ENCODE data around the gene PPM1N.

The PPM1N gene

DNA sequence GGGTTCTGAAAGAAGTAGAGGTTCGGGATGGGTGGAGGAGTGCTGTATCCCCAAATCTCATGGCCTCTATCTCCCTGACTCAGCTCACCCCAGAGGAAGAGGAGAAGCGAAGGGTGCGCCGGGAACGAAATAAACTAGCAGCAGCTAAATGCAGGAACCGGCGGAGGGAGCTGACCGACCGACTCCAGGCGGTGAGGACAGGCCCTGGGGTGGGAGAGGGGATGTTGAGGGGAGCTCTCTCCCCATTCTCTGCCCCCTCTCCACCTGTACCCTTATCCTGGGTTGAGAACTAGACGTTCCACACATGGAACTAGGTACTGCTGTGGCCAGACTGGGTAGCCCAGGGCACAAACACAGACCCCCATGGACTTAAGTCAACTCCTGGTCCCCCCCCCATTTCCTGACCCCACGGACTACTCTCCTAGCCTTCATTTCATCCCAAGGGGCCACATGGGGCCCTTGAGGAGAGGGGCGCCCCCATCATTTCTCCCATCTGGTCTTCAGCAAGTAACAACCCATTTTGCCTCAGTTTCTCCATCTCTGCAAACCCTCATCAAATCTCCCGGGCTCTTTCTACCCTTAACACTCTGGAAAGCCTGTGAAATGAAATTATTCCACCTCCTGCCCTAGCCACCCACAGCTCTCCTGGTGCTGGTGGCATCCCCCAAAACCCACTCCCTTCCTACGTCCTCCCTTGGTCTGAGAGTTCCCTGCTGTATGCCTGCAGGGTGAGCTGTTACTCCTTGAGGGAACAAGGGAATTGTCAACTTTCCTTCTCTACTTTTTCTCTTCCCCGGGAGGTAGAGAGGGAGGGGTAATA, 26.9 kb upstream of the PPM1N start:
- DNase-seq, result no peak

DNA sequence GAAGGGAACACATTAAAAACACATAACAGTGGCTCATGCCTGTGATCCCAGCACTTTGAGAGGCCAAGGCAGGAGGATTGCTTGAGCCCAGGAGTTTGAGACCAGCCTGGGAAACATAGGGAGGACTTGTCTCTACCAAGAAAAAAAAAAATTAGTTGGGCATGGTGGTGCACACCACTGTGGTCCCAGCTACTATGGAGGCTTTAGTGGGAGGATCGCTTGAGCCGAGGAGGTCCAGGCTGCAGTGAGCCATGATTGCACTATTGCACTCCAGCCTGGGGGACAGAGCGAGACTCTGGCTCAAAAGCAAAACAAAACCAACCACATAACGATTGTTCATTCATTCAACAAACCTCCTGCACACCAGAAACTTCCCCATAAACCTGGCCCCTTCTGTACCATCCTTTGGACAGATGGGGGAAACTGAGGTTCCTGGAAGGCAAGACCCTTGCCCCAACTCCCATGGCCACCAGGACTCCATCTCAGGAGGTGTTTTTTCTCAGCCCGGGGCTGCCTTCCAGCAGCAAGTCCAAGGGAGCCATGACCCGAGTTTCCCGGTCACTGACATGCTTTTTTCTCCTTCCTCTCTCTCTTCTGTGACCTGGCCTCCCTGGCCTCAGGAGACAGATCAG, 26.2 kb upstream of the PPM1N start:
- no peak for DNase-seq

DNA sequence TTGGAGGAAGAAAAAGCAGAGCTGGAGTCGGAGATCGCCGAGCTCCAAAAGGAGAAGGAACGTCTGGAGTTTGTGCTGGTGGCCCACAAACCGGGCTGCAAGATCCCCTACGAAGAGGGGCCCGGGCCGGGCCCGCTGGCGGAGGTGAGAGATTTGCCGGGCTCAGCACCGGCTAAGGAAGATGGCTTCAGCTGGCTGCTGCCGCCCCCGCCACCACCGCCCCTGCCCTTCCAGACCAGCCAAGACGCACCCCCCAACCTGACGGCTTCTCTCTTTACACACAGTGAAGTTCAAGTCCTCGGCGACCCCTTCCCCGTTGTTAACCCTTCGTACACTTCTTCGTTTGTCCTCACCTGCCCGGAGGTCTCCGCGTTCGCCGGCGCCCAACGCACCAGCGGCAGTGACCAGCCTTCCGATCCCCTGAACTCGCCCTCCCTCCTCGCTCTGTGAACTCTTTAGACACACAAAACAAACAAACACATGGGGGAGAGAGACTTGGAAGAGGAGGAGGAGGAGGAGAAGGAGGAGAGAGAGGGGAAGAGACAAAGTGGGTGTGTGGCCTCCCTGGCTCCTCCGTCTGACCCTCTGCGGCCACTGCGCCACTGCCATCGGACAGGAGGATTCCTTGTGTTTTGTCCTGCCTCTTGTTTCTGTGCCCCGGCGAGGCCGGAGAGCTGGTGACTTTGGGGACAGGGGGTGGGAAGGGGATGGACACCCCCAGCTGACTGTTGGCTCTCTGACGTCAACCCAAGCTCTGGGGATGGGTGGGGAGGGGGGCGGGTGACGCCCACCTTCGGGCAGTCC, 25.5 kb upstream of the PPM1N start:
- DNase-seq, result no peak

DNA sequence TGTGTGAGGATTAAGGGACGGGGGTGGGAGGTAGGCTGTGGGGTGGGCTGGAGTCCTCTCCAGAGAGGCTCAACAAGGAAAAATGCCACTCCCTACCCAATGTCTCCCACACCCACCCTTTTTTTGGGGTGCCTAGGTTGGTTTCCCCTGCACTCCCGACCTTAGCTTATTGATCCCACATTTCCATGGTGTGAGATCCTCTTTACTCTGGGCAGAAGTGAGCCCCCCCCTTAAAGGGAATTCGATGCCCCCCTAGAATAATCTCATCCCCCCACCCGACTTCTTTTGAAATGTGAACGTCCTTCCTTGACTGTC, 24.9 kb upstream of the PPM1N start:
- no peak for DNase-seq

DNA sequence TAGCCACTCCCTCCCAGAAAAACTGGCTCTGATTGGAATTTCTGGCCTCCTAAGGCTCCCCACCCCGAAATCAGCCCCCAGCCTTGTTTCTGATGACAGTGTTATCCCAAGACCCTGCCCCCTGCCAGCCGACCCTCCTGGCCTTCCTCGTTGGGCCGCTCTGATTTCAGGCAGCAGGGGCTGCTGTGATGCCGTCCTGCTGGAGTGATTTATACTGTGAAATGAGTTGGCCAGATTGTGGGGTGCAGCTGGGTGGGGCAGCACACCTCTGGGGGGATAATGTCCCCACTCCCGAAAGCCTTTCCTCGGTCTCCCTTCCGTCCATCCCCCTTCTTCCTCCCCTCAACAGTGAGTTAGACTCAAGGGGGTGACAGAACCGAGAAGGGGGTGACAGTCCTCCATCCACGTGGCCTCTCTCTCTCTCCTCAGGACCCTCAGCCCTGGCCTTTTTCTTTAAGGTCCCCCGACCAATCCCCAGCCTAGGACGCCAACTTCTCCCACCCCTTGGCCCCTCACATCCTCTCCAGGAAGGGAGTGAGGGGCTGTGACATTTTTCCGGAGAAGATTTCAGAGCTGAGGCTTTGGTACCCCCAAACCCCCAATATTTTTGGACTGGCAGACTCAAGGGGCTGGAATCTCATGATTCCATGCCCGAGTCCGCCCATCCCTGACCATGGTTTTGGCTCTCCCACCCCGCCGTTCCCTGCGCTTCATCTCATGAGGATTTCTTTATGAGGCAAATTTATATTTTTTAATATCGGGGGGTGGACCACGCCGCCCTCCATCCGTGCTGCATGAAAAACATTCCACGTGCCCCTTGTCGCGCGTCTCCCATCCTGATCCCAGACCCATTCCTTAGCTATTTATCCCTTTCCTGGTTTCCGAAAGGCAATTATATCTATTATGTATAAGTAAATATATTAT, 24.3 kb upstream of the PPM1N start:
- no peak for DNase-seq

DNA sequence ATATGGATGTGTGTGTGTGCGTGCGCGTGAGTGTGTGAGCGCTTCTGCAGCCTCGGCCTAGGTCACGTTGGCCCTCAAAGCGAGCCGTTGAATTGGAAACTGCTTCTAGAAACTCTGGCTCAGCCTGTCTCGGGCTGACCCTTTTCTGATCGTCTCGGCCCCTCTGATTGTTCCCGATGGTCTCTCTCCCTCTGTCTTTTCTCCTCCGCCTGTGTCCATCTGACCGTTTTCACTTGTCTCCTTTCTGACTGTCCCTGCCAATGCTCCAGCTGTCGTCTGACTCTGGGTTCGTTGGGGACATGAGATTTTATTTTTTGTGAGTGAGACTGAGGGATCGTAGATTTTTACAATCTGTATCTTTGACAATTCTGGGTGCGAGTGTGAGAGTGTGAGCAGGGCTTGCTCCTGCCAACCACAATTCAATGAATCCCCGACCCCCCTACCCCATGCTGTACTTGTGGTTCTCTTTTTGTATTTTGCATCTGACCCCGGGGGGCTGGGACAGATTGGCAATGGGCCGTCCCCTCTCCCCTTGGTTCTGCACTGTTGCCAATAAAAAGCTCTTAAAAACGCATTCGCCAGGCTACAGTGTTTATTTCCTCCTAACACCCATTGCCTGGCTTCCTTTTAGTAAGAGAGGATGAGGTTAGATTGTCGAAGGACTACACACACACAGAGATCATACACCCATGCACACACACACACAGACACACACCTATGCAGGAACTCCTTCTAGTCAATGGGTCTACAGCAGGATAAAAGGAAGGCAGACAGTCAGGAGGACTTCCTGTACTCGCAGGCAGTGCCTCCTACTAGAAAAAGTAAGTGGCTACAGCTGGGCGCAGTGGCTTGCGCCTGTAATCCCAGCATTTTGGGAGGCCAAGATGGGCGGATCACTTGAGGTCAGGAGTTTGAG, 23.4 kb upstream of the PPM1N start:
- DNase-seq, result no peak

DNA sequence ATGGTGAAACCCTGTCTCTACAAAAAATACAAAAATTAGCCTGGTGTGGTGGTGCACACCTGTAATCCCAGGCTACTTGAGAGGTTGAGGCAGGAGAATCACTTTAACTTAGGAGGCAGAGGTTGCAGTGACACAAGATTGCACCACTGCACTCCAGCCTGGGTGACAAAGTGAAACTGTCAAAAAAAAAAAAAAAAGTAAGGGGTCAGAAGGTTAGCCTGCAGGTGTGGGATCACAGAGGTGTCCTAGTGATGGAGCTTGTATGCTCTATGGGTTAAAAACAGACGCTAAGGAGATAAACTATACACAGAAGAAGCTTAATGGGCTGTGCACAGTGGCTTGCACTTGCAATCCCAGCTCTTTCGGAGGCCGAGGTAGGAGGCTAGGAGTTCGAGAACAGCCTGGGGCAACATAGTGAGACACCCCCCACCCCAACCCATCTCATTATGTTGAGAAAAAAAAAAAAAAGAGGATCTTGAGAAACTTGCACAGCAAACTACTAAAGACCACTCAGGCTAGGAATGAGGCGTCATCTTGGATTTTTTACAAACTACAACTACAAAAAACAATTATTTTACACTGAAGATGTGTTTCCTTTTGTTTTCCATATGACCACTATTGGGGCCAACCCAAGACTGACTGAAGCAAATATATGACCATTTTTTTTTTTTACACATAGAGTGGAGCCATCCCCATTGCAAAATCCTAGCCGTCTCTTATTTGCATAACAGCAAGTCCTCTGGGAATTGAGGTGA, 22.5 kb upstream of the PPM1N start:
- no peak for DNase-seq

DNA sequence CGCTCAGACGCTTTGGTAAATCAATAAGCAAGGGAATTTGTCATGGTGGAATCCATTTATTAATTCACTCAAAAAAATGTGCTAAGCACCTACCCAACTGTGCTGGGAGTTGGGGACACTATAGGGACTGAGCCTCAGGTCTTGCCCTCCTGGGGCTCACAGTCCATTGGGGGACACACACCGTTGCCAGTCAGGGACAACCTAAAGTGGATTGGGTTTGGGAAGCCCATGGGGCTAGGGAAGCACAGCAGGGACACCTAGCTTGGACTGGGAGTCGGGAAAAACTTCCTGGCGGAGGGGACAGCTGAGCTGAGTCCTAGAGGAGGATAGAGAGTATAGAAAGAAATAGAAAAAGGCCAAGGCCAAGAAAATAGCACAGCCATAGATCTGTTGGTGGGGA, 21.9 kb upstream of the PPM1N start:
- DNase-seq, result no peak

DNA sequence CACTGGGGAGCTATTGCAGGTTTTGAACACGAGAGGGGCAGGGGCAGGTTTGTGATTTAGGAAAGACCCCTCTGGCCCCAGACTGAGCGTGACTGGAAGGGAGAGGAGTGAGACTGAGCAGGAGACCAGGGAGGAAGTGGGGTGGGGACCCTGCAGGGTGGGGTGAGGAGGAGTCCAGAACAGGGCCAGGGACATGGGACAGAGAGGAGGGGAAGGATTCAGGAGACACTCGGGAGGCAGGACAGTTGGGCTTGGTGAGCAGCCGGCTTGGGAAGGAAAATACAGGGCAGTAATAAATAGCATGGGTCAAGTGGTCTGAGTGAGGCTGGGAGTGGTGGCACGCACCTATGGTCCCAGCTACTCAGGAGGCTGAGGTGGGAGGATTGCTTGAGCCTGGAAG, 21.1 kb upstream of the PPM1N start:
- DNase-seq, result no peak

DNA sequence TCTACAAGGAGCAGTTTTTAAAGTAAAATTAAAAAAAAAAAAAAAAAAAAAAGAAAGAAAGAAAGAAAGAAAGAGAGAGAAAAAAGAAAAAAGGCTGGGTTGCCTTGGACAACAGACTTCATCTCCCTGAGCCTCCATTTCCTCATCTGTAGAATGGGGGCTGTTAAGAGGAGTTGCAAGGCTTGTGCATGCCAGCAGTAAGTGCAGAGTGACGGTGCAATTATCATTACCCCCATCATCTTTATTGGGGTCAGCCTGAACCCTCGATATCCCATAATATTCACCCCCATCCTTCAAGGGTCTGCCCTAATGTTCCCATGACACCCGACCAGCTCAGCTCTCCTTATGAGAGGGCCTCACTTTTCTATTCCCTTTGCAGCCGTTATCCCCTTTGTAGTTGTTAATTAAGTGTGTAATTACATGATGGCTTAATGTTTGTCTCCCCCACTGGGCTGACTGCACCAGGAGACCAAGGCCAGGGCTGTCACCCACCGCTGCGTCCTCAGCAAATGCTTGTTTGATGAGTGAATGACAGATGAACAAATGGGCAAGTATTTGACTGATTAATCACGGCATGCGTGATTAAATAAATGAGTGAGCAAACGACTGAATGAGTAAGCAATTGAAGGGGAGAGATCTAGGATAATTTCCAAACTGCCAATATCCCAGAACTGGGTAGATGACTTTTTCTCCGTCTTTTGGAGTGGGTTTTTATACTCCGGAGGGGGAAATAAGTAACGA, 20.4 kb upstream of the PPM1N start:
- no peak for DNase-seq

DNA sequence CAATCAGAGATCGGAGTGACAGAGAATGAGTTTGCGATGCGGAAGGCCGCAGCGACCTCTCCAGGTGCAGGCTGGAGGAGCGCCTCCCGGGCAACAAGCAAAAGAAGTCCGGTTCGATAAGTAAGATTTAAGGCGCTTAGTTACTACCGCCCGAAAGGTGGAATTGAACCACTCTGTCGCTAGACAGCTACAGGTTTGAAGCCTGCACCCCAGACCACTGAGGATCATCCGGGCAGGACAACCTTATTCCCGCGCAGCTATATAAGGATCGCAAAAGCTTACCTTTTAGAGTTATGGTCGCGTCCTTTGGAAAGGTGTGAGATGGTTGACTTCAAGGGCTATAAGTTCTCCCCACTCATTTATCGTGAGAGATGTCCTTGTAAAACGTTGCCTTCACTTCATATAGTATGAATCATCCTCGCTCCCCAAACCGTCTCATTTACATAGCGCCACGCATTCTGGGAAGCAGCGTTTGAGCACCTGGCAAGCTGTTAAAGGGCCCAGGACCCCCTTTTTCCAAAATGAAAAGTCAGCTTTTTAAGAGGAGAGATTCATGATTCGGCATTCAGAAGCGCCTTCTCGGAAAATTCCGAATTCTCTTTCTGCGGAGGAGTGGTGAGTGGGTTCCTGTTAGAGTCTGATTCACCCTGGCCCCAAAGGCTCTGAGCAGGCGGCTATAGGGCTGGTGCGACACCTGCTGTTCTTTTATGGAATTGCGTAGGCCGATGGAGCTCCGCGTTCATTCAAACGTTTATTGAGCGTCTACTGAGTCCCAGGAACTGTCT, 19.6 kb upstream of the PPM1N start:
- peak; percentile 96 for DNase-seq

DNA sequence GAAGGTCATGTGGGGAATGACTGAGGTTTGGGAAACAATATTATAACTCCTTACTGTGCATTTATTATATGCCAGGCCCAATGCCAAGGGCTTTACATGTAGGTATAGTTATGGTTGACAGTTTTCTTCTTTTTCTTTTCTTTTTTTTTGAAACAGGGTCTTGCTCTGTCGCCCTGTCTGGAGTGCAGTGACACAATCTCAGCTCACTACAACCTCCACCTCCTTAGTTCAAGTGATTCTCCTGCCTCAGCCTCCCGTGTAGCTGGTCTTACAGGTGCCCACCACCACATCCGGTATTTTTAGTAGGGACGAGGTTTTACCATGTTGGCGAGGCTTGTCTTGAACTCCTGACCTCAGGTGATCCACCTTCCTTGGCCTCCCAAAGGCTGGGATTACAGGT, 15.2 kb upstream of the PPM1N start:
- no peak for DNase-seq

DNA sequence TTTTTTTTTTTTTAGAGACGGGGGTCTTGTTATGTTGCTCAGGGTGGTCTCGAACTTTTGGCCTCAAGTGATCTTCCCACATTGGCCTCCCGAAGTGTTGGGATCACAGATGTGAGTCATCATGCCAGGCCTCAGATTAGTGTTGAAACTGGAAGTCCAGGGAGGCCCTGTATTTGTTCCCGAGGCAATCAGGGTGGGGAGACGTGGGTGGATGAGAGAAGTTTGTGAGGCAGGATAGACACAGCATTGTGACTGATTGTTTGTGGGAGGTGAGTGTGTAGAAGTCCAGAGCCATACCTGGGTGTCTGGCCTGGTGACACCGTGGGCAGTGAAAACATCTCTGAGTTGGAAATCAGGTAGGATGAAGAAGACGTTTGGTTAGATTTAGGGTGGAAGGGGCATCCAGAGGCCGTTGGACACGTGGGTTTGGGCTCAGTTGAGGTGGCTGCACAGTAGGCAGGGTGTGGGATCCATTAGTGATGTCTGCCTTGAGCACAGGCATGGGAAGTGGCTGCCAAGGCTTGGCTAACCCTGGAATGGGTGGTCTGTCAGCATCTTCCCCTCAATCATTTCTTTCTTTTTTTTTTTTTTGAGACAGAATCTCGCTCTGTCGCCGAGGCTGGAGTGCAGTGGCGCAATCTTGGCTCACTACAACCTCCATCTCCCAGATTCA, 13.8 kb upstream of the PPM1N start:
- no peak for DNase-seq

DNA sequence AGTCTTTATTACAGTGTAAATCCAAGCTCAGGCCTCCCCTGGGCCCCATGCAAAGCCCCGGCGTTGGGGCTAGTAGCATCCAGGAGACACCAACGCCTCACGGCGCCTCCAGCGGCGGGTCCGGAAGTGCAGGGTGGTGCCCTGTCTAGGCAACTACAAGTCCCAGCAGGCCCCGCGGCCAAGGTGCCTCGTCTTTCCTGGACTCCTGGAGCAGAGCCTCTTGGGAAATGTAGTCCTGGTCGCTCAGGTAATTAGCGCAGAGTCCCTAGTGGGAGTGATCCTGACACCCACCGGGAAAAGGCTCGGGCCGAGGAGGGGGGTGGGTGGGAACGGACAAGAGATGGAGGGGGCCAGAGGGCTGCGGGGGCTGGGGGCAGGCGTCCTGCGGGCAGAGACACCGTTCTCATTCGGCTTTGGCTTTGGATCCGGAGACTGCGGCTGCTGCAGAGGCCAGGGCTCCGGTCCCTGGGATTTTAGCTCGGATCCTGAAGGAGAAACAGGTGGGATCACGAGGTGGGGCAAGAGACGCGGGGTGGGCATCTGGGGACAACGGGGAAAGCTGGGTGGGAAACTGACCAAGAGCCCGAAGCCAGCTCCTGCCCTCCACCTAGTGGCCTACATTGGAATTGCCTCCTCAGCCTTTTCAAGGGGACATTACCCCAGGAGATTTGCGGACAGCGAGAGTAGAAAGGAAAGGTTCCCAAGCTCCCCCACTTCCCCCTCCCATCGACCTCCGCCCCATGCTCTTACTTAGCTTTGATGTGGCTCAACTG, 12.8 kb upstream of the PPM1N start:
- peak; percentile 96 for DNase-seq

DNA sequence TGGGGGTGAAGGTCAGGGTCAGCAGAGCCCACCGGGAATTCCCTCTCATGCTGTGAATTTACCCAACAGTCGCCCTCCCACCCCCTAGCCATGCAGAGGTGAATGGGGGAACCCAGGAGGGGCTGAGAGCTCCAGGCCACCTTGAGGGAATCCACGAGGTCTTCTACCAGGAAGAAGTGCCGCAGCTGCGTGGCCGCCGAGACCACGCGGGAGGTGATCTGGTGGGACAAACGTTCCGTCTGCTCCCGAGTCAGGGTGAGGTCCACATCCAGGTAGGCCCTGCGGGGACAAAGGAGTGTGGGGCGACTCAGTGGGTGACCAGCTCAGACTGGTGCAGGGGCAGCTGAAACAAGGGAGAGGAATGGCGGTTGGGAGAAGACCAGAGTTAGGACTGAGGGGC, 9.5 kb upstream of the PPM1N start:
- no peak for DNase-seq

DNA sequence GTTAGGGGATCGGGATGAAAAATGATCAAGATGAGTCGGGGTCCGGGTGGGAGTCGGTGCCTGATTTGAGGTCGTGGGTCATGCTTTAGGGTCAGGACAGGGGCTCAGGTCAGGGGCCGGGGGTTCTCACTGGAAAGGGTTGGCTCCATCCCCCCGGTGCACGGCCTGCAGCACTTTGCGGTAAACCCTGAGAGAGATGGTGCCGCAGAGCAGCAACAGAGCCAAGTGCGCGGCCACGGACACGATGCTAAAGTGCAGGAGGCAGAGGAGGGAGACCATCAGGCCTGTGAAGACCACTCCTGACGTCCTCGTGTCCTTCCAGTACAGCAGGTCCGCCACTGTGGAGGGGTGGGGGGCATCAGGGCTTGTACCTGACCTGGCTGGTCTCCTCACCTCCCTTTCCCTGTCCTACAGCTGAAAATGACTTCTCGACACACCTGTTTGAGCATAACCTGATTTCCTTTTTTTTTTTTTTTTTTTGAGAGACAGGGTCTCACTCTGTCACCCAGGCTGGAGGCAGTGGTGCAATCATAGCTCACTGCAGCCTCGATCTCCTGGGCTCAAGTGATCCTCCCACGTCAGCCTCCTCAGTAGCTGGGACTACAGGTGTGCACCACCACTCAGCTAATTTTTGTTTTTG, 8.9 kb upstream of the PPM1N start:
- no peak for DNase-seq

DNA sequence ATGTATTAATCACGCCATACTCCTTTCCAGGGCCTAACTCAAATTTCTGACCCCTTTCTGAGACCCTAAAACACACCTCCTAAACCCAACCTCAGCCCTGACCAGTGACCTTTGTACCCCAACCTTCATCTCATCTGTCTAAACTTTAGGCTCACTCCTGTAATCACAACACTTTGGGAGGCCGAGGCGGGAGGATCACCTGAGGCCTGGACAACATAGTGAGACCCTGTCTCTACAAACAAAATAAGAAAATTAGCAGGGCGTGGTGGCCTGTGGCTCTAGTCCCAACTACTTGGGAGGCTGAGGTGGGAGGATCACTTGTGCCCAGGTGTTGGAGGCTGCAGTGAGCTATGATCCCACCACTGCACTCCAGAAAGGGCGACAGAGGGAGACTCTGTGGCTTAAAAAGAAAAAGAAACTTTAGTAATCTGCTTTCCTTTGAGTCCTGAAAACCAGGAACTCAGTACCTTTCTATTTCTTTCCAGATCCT, 6.1 kb upstream of the PPM1N start:
- DNase-seq, result no peak

All from hematopoietic multipotent progenitor cell treated with erythropoietin and hydrocortisone succinate and interleukin-3 and kit ligand, for 8 days (in vitro differentiated cells).